Left ventricle myocardium inferior (tissue), 1 donor: ENCODE measurements around the gene NAV2. TPM values are rescaled to one million over a fixed set of nuclear protein-coding genes. Genes with fewer than 3 reads are reported as not detected.

ENCODE experiments used
- DNase-seq: peaks from one replicate; pipeline ENCODE4 v3.0.0-alpha.2; 2020
- H3K27ac ChIP-seq: fragments of 200-600 bp; replicated peaks from 2 replicates; pipeline ENCODE4 v1.8.0; 2021
- H3K27me3 ChIP-seq: fragments of 200-600 bp; 2 replicates; pipeline ENCODE4 v1.8.0; 2021; ENCODE audit warnings: low read depth
- H3K36me3 ChIP-seq: fragments of 200-600 bp; 2 replicates; pipeline ENCODE4 v1.8.0; 2021
- H3K4me1 ChIP-seq: fragments of 200-600 bp; 2 replicates; pipeline ENCODE4 v1.8.0; 2021
- H3K4me3 ChIP-seq: fragments of 200-600 bp; 2 replicates; pipeline ENCODE4 v1.8.0; 2021; ENCODE audit warnings: mild to moderate bottlenecking, moderate library complexity
- H3K9me3 ChIP-seq: fragments of 200-600 bp; replicated peaks from 2 replicates; pipeline ENCODE4 v1.8.0; 2021
- CTCF ChIP-seq: fragments of 200-600 bp; IDR thresholded peaks from 2 replicates; pipeline ENCODE4 v1.8.0; 2021; ENCODE audit warnings: antibody characterized with exemption, mild to moderate bottlenecking, borderline replicate concordance
- intact Hi-C: fragments of 100-400 bp; cut with micrococcal nuclease; formaldehyde crosslinking; loops from one replicate; pipeline ENCODE4 v1.11.0; 2022
- total RNA-seq: library from RNA; stranded (reverse); fragmentation: NEBNext Ultra II Directional; extraction: Animal tissue kit (Norgen Biotek cat#: 25700); gene quantifications from one replicate; pipeline ENCODE4 v1.2.1, GENCODE V29; 2021
- donor health status: DM: no; HTN: yes; CAD: no; lungs with severe emphysema.

The NAV2 gene
- total RNA-seq, 1 donor from 2014 or later: 14.3 TPM

DNA sequence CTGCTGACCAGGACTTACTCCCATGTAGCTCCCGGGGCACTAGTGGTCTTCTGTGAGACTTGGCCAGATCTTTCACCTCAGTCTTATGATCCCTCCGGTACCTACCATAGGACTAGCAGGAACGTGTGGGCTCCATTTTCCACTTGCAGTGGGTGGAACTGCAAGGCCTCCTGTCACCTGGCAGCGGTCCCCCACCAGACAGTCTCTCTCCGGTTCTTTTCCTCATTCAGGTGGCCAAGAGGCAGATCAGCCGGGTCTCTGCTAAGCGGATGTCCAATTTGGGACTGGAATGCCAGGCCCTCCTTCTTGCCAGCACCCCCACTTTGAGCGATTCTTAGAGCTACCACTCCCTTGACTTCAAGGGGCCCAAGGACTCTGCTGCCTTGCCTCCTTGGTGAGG lies 158.9 kb downstream of the NAV2 start:
- H3K27me3 ChIP-seq: no peaks in the 10 kb centered on the region
- no peak overlapping the region for H3K4me3 ChIP-seq
- no peaks in the 10 kb centered on the region for H3K9me3 ChIP-seq
- intact Hi-C loops: no loop called here
- no peaks in the 10 kb centered on the region for H3K36me3 ChIP-seq
- DNase-seq: no peak
- peaks cover 56% of the 10 kb centered on the region for H3K4me1 ChIP-seq
- TF ChIP-seq CTCF: no peak
- peak overlapping the region; percentile 70 for H3K27ac ChIP-seq

GRCh38 chr11:19872512-19873145 lies 160.0 kb downstream of the NAV2 start:
- peaks cover 45% of the 10 kb centered on the region for H3K4me1 ChIP-seq
- no peak for TF ChIP-seq CTCF
- DNase-seq: no peak
- intact Hi-C loops: no loop called here
- no peaks in the 10 kb centered on the region for H3K9me3 ChIP-seq
- H3K4me3 ChIP-seq: no peak overlapping the region
- no peaks in the 10 kb centered on the region for H3K36me3 ChIP-seq
- H3K27ac ChIP-seq: no peak overlapping the region
- H3K27me3 ChIP-seq: no peaks in the 10 kb centered on the region

- Histone ChIP-seq H3K4me3 (no peak overlapping the region), H3K36me3 (no peaks in the 10 kb centered on the region), H3K27ac (no peak overlapping the region), H3K9me3 (no peaks in the 10 kb centered on the region), H3K27me3 (no peaks in the 10 kb centered on the region), H3K4me1 (peaks cover 45% of the 10 kb centered on the region)
- no peak for TF ChIP-seq CTCF
- no peak for DNase-seq
- intact Hi-C loops: no loop called here
These were observed 161.1 kb downstream of the NAV2 start for GRCh38 chr11:19873730-19874129.

DNA sequence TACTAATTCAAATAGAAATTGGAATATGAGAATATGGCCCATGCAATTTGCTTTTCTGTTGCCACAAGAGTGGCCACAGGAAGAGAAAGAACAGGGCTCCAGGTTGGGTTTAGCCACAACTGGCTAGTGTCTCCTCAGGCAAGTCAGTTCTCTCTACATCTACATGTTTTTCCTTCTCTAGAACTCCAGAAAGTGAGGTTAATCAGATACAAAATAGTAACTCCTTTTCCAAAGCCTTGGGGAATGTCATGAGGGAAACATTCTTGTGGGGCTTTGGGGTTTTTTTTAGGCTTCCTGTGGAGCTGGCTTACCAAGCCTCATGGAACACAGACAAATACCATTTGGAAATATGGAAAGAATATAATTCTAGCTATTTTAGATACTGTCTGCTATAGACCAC lies 161.6 kb downstream of the NAV2 start:
- no peak for TF ChIP-seq CTCF
- intact Hi-C loops: no loop called here
- H3K27ac ChIP-seq: no peak overlapping the region
- no peaks in the 10 kb centered on the region for H3K9me3 ChIP-seq
- DNase-seq: no peak
- H3K27me3 ChIP-seq: no peaks in the 10 kb centered on the region
- no peaks in the 10 kb centered on the region for H3K36me3 ChIP-seq
- peaks cover 45% of the 10 kb centered on the region for H3K4me1 ChIP-seq
- H3K4me3 ChIP-seq: no peak overlapping the region

- Histone ChIP-seq H3K27ac (no peak overlapping the region), H3K4me1 (peaks cover 43% of the 10 kb centered on the region), H3K9me3 (no peaks in the 10 kb centered on the region), H3K4me3 (no peak overlapping the region), H3K27me3 (no peaks in the 10 kb centered on the region), H3K36me3 (peaks cover 7% of the 10 kb centered on the region)
- no peak for DNase-seq
- intact Hi-C loops: no loop called here
- no peak for TF ChIP-seq CTCF
These were observed 164.1 kb downstream of the NAV2 start for GRCh38 chr11:19876750-19877149.
